Stimulated activated CD8-positive, alpha-beta memory T cell treated with anti-CD3 and anti-CD28 coated beads, Interleukin-12 subunit alpha, Interleukin-12 subunit beta, amount 100 ng/mL, for 24 hours (primary cell): ENCODE data around the gene PCDHB13.
"Not testable (repeated sequence)": the region's sequence is repeated elsewhere in the genome, so short reads cannot be mapped to it uniquely, and the experiment has no call there.

ENCODE experiments used
- DNase-seq: peaks from one replicate; pipeline ENCODE4 v3.0.0-alpha.2; 2020; ENCODE audit errors: extremely low read depth

The PCDHB13 gene

GRCh38 chr5:141213656-141214339, at the start of gene PCDHB13:
PCDHB13 (plus strand) TSS chr5:141213919; CDS start chr5:141214124, 205 bp downstream.
- not testable (repeated sequence) for DNase-seq

GRCh38 chr5:141172381-141173204, 41.1 kb upstream of the PCDHB13 start, which contains the start of gene PCDHB7:
PCDHB7 (plus strand) TSS chr5:141172644; CDS start chr5:141172836, 192 bp downstream.
- DNase-seq: no peak

GRCh38 chr5:141174291-141175104, 39.2 kb upstream of the PCDHB13 start:
- not testable (repeated sequence) for DNase-seq

- DNase-seq: no peak
Observed at GRCh38 chr5:141175933-141176332, 37.8 kb upstream of the PCDHB13 start.

- DNase-seq: not testable (repeated sequence)
Observed at GRCh38 chr5:141177577-141178191, 36.0 kb upstream of the PCDHB13 start, which contains the start of gene PCDHB8. PCDHB8 (plus strand) TSS chr5:141177790; CDS start chr5:141178035, 245 bp downstream.

GRCh38 chr5:141179371-141179770, 34.3 kb upstream of the PCDHB13 start:
- DNase-seq: not testable (repeated sequence)

GRCh38 chr5:141179876-141180275, 33.8 kb upstream of the PCDHB13 start:
- not testable (repeated sequence) for DNase-seq

- no peak for DNase-seq
Observed at GRCh38 chr5:141180313-141180712, 33.4 kb upstream of the PCDHB13 start.

GRCh38 chr5:141182248-141182647, 31.5 kb upstream of the PCDHB13 start, which contains the start of gene PCDHB16:
PCDHB16 (plus strand) TSS chr5:141182387; CDS start chr5:141182560, 173 bp downstream.
- no peak for DNase-seq

GRCh38 chr5:141184117-141184855, 29.4 kb upstream of the PCDHB13 start:
- not testable (repeated sequence) for DNase-seq

GRCh38 chr5:141186897-141187512, 26.7 kb upstream of the PCDHB13 start, which contains the start of gene PCDHB9:
PCDHB9 (plus strand) TSS chr5:141187161; CDS start chr5:141187319, 158 bp downstream.
- no peak for DNase-seq

GRCh38 chr5:141188682-141189081, 25.0 kb upstream of the PCDHB13 start:
- DNase-seq: not testable (repeated sequence)

- DNase-seq: not testable (repeated sequence)
Observed at GRCh38 chr5:141189131-141189530, 24.6 kb upstream of the PCDHB13 start.

GRCh38 chr5:141192110-141192725, 21.5 kb upstream of the PCDHB13 start, which contains the start of gene PCDHB10:
PCDHB10 (plus strand) TSS chr5:141192353; CDS start chr5:141192553, 200 bp downstream.
- no peak for DNase-seq

GRCh38 chr5:141194332-141194731, 19.4 kb upstream of the PCDHB13 start:
- DNase-seq: not testable (repeated sequence)

GRCh38 chr5:141196363-141196762, 17.4 kb upstream of the PCDHB13 start:
- no peak for DNase-seq

GRCh38 chr5:141199359-141200235, 14.1 kb upstream of the PCDHB13 start, which contains the start of gene PCDHB11:
PCDHB11 (plus strand) TSS chr5:141199627; CDS start chr5:141199775, 148 bp downstream.
- DNase-seq: no peak

GRCh38 chr5:141201126-141201525, 12.6 kb upstream of the PCDHB13 start:
- DNase-seq: not testable (repeated sequence)
